Transverse colon (tissue), 4 donors: Measurements from ENCODE around the gene KCNJ1. TPM values are rescaled to one million over a fixed set of nuclear protein-coding genes. Genes with fewer than 3 reads are reported as not detected.

Experiments
- DNase-seq: peaks from one replicate; pipeline ENCODE4 v3.0.0-alpha.2; 2019
- H3K27ac ChIP-seq, 4 donors: fragments of 200-600 bp; sonication (generic); 2 replicates each; pipeline ENCODE4 v1.5.1; 2016 to 2018; ENCODE audit warnings: inconsistent platforms in 4 of 4
- H3K27me3 ChIP-seq: fragments of 200-600 bp; sonication (generic); 2 replicates; pipeline ENCODE4 v1.5.1; 2017; ENCODE audit warnings: inconsistent platforms
- H3K36me3 ChIP-seq, 4 donors: fragments of 200-600 bp; sonication (generic); 2 replicates each; pipeline ENCODE4 v1.5.1; 2017 to 2019; ENCODE audit warnings: inconsistent platforms in 4 of 4
- H3K4me1 ChIP-seq, 4 donors: fragments of 200-600 bp; sonication (generic); 2 replicates each; pipeline ENCODE4 v1.5.1; 2017 to 2020; ENCODE audit warnings: inconsistent platforms in 4 of 4
- H3K4me3 ChIP-seq, 4 donors: fragments of 200-600 bp; sonication (generic); 1 replicate in 1 of 4; 2 replicates in 3 of 4; pipeline versions ENCODE4 v1.5.1 to v1.6.1; 2017 to 2019; ENCODE audit warnings: inconsistent platforms in 4 of 4
- H3K9me3 ChIP-seq, 2 donors: fragments of 200-600 bp; sonication (generic); 2 replicates each; pipeline ENCODE4 v1.5.1; 2017 to 2019; ENCODE audit warnings: inconsistent platforms in 2 of 2
- EP300 ChIP-seq: sonication (generic); formaldehyde crosslinking; IDR thresholded peaks from one replicate; pipeline ENCODE4 v1.6.1; 2017; ENCODE audit warnings: antibody characterized with exemption, low read depth
- POLR2A ChIP-seq: fragments of 450-650 bp; IDR thresholded peaks from one replicate; pipeline ENCODE4 v1.6.1; 2016; ENCODE audit warnings: antibody characterized with exemption, mild to moderate bottlenecking, moderate library complexity
- POLR2AphosphoS5 ChIP-seq, 3 donors: sonication (generic); formaldehyde crosslinking; IDR thresholded peaks; one replicate each; pipeline ENCODE4 v1.6.1; 2016; ENCODE audit warnings: antibody characterized with exemption in 3 of 3
- WGBS, 2 donors: methylation state at CpG; one replicate each; pipeline ENCODE4 v1.1.5; 2018; ENCODE audit warnings: low coverage in 1 of 2; 5-methylcytosine and 5-hydroxymethylcytosine counted together
- in situ Hi-C, 4 donors: fragments of 200-750 bp; cut with MboI; loops; one replicate each; pipeline versions ENCODE4 v1.15.0 to v1.15.1; 2017; ENCODE audit warnings: low sequenced_read_pairs in 3 of 4, low pct_ligation_motif_present in 1 of 4, low pct_unique_long_range_greater_than_20kb in 1 of 4
- intact Hi-C: fragments of 100-400 bp; cut with DNase I; formaldehyde crosslinking; loops from one replicate; pipeline ENCODE4 v1.15.1; 2023; ENCODE audit warnings: low total_unique reads
- total RNA-seq, 4 donors: library from RNA; depleted of rRNA; stranded (reverse); fragments of >200 nt; gene quantifications; one replicate each; pipeline ENCODE4 v1.1.0, GENCODE V29; 2016
- TF ChIP-seq, protein P1 (sequence below), 5 experiments: fragments of 200-600 bp in 3 of 5; fragments of 450-650 bp in 2 of 5; sonication (generic) in 3 of 5; IDR thresholded peaks; 1 replicate in 2 of 5; 2 replicates in 3 of 5; pipeline ENCODE4 v1.5.1; 2016 to 2017; ENCODE audit warnings: antibody characterized with exemption in 5 of 5, inconsistent platforms in 3 of 5, mild to moderate bottlenecking in 2 of 5, moderate library complexity in 1 of 5

The KCNJ1 gene
- total RNA-seq, 4 donors from 2014 or later, result not detected

DNA sequence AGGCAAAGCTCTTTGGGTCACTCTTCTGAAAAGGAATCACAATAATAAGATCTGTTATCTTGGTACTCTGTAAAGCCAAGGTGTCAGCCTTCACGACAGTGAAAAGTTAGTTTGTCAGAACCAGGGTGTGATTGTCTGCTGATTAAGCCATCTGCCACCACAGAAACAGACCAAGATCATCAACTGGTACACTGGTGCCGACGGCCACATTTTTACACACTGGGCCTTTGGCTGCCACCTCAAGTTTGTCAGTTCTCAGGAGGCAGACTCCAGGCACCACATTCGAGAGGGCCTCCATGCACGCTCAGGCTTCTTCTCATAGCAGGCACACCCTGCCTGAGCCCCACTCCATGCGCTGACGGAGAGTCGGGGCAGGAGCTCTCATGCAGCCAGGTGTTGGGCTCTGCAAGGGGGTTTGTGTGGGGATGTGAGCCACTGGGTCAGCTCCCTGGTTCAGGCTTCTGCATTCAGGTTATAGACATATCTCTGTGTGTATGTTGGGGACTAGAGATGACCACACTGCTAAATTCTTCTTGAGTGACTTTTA is 66.2 kb downstream of the KCNJ1 start:
- no peaks in the 10 kb centered on the region for H3K9me3 ChIP-seq
- DNase-seq, result no peak
- no peaks in the 10 kb centered on the region for H3K27me3 ChIP-seq
- no peak overlapping the region for H3K4me3 ChIP-seq
- TF ChIP-seq POLR2A (no peak), EP300 (no peak), POLR2AphosphoS5 (IDR thresholded peaks at IDR 0.05) (no peak)
- TF ChIP-seq, protein P1, sequence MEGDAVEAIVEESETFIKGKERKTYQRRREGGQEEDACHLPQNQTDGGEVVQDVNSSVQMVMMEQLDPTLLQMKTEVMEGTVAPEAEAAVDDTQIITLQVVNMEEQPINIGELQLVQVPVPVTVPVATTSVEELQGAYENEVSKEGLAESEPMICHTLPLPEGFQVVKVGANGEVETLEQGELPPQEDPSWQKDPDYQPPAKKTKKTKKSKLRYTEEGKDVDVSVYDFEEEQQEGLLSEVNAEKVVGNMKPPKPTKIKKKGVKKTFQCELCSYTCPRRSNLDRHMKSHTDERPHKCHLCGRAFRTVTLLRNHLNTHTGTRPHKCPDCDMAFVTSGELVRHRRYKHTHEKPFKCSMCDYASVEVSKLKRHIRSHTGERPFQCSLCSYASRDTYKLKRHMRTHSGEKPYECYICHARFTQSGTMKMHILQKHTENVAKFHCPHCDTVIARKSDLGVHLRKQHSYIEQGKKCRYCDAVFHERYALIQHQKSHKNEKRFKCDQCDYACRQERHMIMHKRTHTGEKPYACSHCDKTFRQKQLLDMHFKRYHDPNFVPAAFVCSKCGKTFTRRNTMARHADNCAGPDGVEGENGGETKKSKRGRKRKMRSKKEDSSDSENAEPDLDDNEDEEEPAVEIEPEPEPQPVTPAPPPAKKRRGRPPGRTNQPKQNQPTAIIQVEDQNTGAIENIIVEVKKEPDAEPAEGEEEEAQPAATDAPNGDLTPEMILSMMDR (IDR thresholded peaks at IDR 0.05), result no peak
- in situ Hi-C loops (no loop called here), intact Hi-C loops (no loop called here)
- no peak overlapping the region for H3K27ac ChIP-seq
- no peaks in the 10 kb centered on the region for H3K4me1 ChIP-seq
- H3K36me3 ChIP-seq, result no peaks in the 10 kb centered on the region
- 95 to 100% methylated on average over 3 to 8 of the region's 8 CpGs for WGBS, 2 donors

DNA sequence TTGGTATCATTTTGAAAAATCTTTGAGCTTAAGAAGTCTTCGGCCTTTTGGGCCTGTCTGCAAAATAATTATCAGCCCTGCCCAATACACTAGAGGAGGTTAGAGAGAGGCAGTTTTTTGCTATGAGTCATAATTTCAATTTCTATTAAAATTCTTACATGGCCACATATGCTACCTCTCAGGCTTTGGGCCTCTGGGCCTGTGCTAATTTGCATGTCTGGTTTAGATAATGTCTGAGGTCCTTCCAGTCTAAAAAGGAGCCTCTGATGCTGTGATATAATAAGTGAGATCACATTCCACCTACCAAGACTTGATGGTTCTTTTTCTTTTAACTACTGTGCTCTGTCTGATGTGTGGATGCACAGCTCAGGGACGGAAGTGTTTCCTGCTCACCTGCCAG is 70.8 kb downstream of the KCNJ1 start:
- no peak overlapping the region for H3K4me3 ChIP-seq
- in situ Hi-C loops (no loop called here), intact Hi-C loops (no loop called here)
- no peak for DNase-seq
- WGBS, 2 donors, result 54 to 81% methylated on average over 1 to 2 of the region's 2 CpGs
- H3K27me3 ChIP-seq, result no peaks in the 10 kb centered on the region
- no peaks in the 10 kb centered on the region for H3K4me1 ChIP-seq
- H3K36me3 ChIP-seq, result no peaks in the 10 kb centered on the region
- H3K27ac ChIP-seq, result no peak overlapping the region
- H3K9me3 ChIP-seq, result no peaks in the 10 kb centered on the region
- TF ChIP-seq, protein P1 (IDR thresholded peaks at IDR 0.05), result no peak

DNA sequence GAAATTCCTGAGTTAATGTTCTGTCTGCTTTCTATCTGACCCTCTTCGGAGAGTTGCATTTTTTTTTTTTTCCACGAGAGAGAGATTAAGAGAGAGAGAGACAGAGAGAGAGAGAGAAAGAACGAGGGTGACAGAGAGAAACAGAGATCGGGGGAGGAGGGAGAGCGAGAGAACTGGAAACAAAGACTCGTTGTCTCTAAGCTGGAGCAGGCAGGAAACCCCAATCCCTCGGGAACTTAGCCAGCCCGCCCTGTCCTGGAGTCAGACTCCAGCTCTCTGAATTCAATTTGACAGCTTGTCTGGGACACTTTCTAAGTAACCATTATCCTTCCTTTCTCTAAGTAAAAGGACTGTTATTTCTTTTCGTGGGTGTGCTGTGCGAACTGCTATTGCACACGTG is 76.9 kb downstream of the KCNJ1 start:
- Histone ChIP-seq H3K4me1 (no peaks in the 10 kb centered on the region), H3K4me3 (no peak overlapping the region), H3K27me3 (no peaks in the 10 kb centered on the region), H3K27ac (no peak overlapping the region), H3K9me3 (no peaks in the 10 kb centered on the region), H3K36me3 (no peaks in the 10 kb centered on the region)
- no peak for TF ChIP-seq EP300
- no peak for TF ChIP-seq POLR2AphosphoS5 (IDR thresholded peaks at IDR 0.05)
- TF ChIP-seq, protein P1 (IDR thresholded peaks at IDR 0.05), result no peak
- TF ChIP-seq POLR2A, result no peak
- intact Hi-C loops (no loop called here), in situ Hi-C loops (no loop called here)
- WGBS, 2 donors, result 25 to 42% methylated on average over 7 to 11 of the region's 11 CpGs
- no peak for DNase-seq

DNA sequence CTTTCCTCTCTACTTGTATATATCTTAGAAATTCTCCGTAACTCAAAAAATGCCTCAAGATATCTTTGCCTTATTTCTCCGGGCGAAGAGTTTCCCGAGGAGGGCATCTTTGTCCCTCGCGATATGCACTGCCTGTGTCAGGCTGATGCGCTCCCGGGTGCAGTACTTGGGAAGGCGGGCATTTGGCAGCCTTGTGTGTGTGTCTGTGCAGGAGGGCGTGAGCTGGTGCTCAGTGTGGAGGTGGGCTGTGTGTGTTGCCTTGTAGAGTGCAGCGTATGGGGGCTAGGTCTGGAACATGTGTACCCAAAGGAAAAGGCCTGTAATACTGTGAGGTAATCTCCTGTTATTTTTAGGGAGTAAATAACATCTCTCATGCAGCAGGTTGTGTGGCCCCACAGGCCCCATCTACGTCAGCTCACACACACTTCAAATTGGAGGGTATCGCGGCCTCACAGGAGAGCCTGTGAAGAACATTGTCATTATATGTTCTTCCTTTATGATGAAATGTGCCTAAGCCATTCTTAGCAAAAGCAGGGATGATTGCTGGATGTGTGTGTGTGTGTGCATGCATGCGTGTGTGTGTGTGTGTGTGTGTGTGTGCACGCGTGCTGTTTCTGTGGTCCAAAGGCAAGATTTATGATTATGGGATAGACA is 77.5 kb downstream of the KCNJ1 start:
- intact Hi-C loops (no loop called here), in situ Hi-C loops (no loop called here)
- Histone ChIP-seq H3K4me3 (no peak overlapping the region), H3K9me3 (no peaks in the 10 kb centered on the region), H3K36me3 (no peaks in the 10 kb centered on the region), H3K27ac (no peak overlapping the region), H3K27me3 (no peaks in the 10 kb centered on the region), H3K4me1 (no peaks in the 10 kb centered on the region)
- 81 to 83% methylated on average over 12 to 17 of the region's 17 CpGs for WGBS, 2 donors
- no peak for DNase-seq
- TF ChIP-seq POLR2A (no peak), POLR2AphosphoS5 (IDR thresholded peaks at IDR 0.05) (no peak)
- TF ChIP-seq, protein P1 (IDR thresholded peaks at IDR 0.05), result no peak

Other genes with a start within 250 kb of the KCNJ1 start
- 10 to 100 TPM in 1 of 4 donors, 1 to 10 TPM in 3; 7.5 to 19.1 (median 8.4) TPM for gene FLI1, start 173.2 kb downstream of the KCNJ1 start, total RNA-seq
- gene KCNJ5, start 24.1 kb upstream of the KCNJ1 start, total RNA-seq, result 10 to 100 TPM in 2 of 4 donors, under 1 TPM in 2; 0.14 to 17.1 (median 7.4) TPM
- gene TP53AIP1, start 75.6 kb upstream of the KCNJ1 start, total RNA-seq, result under 1 TPM in 3 of 4 donors, not detected in 1; 0.20 to 0.48 (median 0.41) TPM